Choroid plexus epithelial cell (primary cell): ENCODE data around the gene HYAL2.
A peak's percentile ranks its signal among the peaks of the same experiment; 100 is the strongest.

Experiments
- DNase-seq: peaks from one replicate; pipeline ENCODE4 v3.0.0-alpha.2; 2010; ENCODE audit warnings: low read depth
- H3K4me3 ChIP-seq: 2 replicates; pipeline ENCODE4 v1.5.1; 2011; ENCODE audit warnings: low read depth, mild to moderate bottlenecking, control low read depth, low read length, moderate library complexity
- CTCF ChIP-seq: conservative IDR thresholded peaks from 2 replicates; pipeline ENCODE4 v1.5.1; 2011; ENCODE audit warnings: low read depth, mild to moderate bottlenecking, control low read depth, inconsistent platforms, low read length, moderate library complexity

Gene HYAL2

GRCh38 chr3:50322386-50323091, at the start of gene HYAL2:
Gene HYAL2 (minus strand): TSS chr3:50322745. CDS start chr3:50320489, 2,256 bp downstream.
- H3K4me3 ChIP-seq, result peak within 1 kb of the TSS; percentile 76
- DNase-seq, result no peak
- TF ChIP-seq CTCF, result no peak

GRCh38 chr3:50371133-50371685, 48.7 kb upstream of the HYAL2 start:
- no peak for TF ChIP-seq CTCF
- no peak overlapping the region for H3K4me3 ChIP-seq
- no peak for DNase-seq

- peak; percentile 74 for DNase-seq
- TF ChIP-seq CTCF, result peak; percentile 53
- no peak overlapping the region for H3K4me3 ChIP-seq
Observed at GRCh38 chr3:50370594-50370993, 48.0 kb upstream of the HYAL2 start.

GRCh38 chr3:50369012-50369670, 46.6 kb upstream of the HYAL2 start:
- TF ChIP-seq CTCF, result no peak
- no peak for DNase-seq

GRCh38 chr3:50365842-50366220, 43.3 kb upstream of the HYAL2 start:
- DNase-seq, result no peak
- TF ChIP-seq CTCF, result no peak
- H3K4me3 ChIP-seq, result no peak overlapping the region

More at GRCh38 chr3:50369012-50369670, 46.6 kb upstream of the HYAL2 start:
- no peak overlapping the region for H3K4me3 ChIP-seq

GRCh38 chr3:50365080-50365841, 42.7 kb upstream of the HYAL2 start:
- peak; percentile 70 for DNase-seq
- no peak for TF ChIP-seq CTCF
- peak overlapping the region; percentile 56 for H3K4me3 ChIP-seq
